Stimulated activated CD8-positive, alpha-beta memory T cell treated with anti-CD3 and anti-CD28 coated beads, Interleukin-12 subunit alpha, Interleukin-12 subunit beta, amount 100 ng/mL, for 1 hour (primary cell): Measurements from ENCODE around the gene NINJ2.

Experiments
- DNase-seq: peaks from one replicate; pipeline ENCODE4 v3.0.0-alpha.2; 2020; ENCODE audit warnings: low read depth

The NINJ2 gene

GRCh38 chr12:546920-547845 lies 116.1 kb downstream of the NINJ2 start:
- peak; percentile 45 for DNase-seq

- DNase-seq = no peak
These were observed 116.9 kb downstream of the NINJ2 start for GRCh38 chr12:546265-546919.

- DNase-seq = no peak
These were observed 117.4 kb downstream of the NINJ2 start for GRCh38 chr12:545835-546234.

- DNase-seq = no peak
These were observed 118.2 kb downstream of the NINJ2 start for GRCh38 chr12:544941-545635.

GRCh38 chr12:544142-544541 lies 119.1 kb downstream of the NINJ2 start:
- no peak for DNase-seq

- DNase-seq = no peak
These were observed 120.2 kb downstream of the NINJ2 start for GRCh38 chr12:543114-543451.

- no peak for DNase-seq
These were observed 120.7 kb downstream of the NINJ2 start for GRCh38 chr12:542395-543113.

- DNase-seq = no peak
These were observed 121.4 kb downstream of the NINJ2 start for GRCh38 chr12:541676-542324.

- no peak for DNase-seq
These were observed 123.5 kb downstream of the NINJ2 start for GRCh38 chr12:539540-540310.

GRCh38 chr12:538731-539539 lies 124.3 kb downstream of the NINJ2 start:
- DNase-seq = no peak

- DNase-seq = no peak
These were observed 125.5 kb downstream of the NINJ2 start for GRCh38 chr12:537772-538171.

- no peak for DNase-seq
These were observed 126.4 kb downstream of the NINJ2 start for GRCh38 chr12:536751-537245.

- DNase-seq = no peak
These were observed 127.8 kb downstream of the NINJ2 start for GRCh38 chr12:535396-535795.

- DNase-seq = no peak
These were observed 129.0 kb downstream of the NINJ2 start for GRCh38 chr12:534216-534615.

GRCh38 chr12:533718-534117 lies 129.5 kb downstream of the NINJ2 start:
- no peak for DNase-seq

GRCh38 chr12:532908-533565 lies 130.2 kb downstream of the NINJ2 start:
- DNase-seq = no peak

GRCh38 chr12:531951-532585 lies 131.2 kb downstream of the NINJ2 start:
- no peak for DNase-seq

- no peak for DNase-seq
These were observed 132.4 kb downstream of the NINJ2 start for GRCh38 chr12:530821-531220.

- no peak for DNase-seq
These were observed 132.9 kb downstream of the NINJ2 start for GRCh38 chr12:530308-530707.
